AML-193 (cell line): Measurements from ENCODE around the gene KRTAP10-1.

ENCODE experiments used
- DNase-seq, 2 experiments: peaks; one replicate each; lab custom pipeline; 2025; lab: John Stamatoyannopoulos, UW

The KRTAP10-1 gene

GRCh38 chr21:44548381-44548780 lies 8.4 kb upstream of the KRTAP10-1 start:
- no peak for DNase-seq

- DNase-seq: no peak
Measured at GRCh38 chr21:44547656-44548331, 7.8 kb upstream of the KRTAP10-1 start.

- no peak for DNase-seq
Measured at GRCh38 chr21:44544566-44544965, 4.6 kb upstream of the KRTAP10-1 start.

GRCh38 chr21:44542716-44543115 lies 2.7 kb upstream of the KRTAP10-1 start:
- no peak for DNase-seq

GRCh38 chr21:44540741-44541288 lies 820 bp upstream of the KRTAP10-1 start:
- no peak for DNase-seq

GRCh38 chr21:44539046-44539445 lies 949 bp downstream of the KRTAP10-1 start:
- no peak for DNase-seq

- DNase-seq: no peak
Measured at GRCh38 chr21:44537930-44538911, 1.8 kb downstream of the KRTAP10-1 start.

GRCh38 chr21:44535963-44536362 lies 4.0 kb downstream of the KRTAP10-1 start:
- no peak for DNase-seq

GRCh38 chr21:44534688-44535087 lies 5.3 kb downstream of the KRTAP10-1 start:
- DNase-seq: no peak

- DNase-seq: no peak
Measured at GRCh38 chr21:44533891-44534627, 5.9 kb downstream of the KRTAP10-1 start.

- no peak for DNase-seq
Measured at GRCh38 chr21:44533121-44533890, 6.7 kb downstream of the KRTAP10-1 start.

GRCh38 chr21:44532712-44533111 lies 7.3 kb downstream of the KRTAP10-1 start:
- no peak for DNase-seq

GRCh38 chr21:44531606-44532564 lies 8.1 kb downstream of the KRTAP10-1 start:
- no peak for DNase-seq

- DNase-seq: no peak
Measured at GRCh38 chr21:44530903-44531605, 8.9 kb downstream of the KRTAP10-1 start.

GRCh38 chr21:44530221-44530902 lies 9.6 kb downstream of the KRTAP10-1 start:
- DNase-seq: no peak

- no peak for DNase-seq
Measured at GRCh38 chr21:44529503-44530125, 10.4 kb downstream of the KRTAP10-1 start.

GRCh38 chr21:44529011-44529421 lies 11.0 kb downstream of the KRTAP10-1 start:
- DNase-seq: no peak

GRCh38 chr21:44528634-44528995 lies 11.4 kb downstream of the KRTAP10-1 start:
- no peak for DNase-seq
